GM18498 (cell line): ENCODE results near the gene BCAN.
A peak's percentile ranks its signal among the peaks of the same experiment; 100 is the strongest.

ENCODE experiments used
- ATAC-seq: cut with Tn5 transposase; IDR thresholded peaks from one replicate; pipeline ENCODE4 v1.9.1; 2021; ENCODE audit warnings: mild to moderate bottlenecking, moderate library complexity; ENCODE audit not compliant: unreplicated experiment

The BCAN gene

GRCh38 chr1:156676114-156676819 is 34.4 kb downstream of the BCAN start:
- ATAC-seq: no peak

- ATAC-seq: no peak
Measured at GRCh38 chr1:156676820-156677615, 35.1 kb downstream of the BCAN start, which contains the start of gene NES. NES (minus strand) TSS chr1:156677407; CDS start chr1:156677264, 143 bp downstream.

GRCh38 chr1:156677616-156678596 is 36.0 kb downstream of the BCAN start:
- ATAC-seq: no peak

GRCh38 chr1:156680056-156680455 is 38.1 kb downstream of the BCAN start:
- no peak for ATAC-seq

- ATAC-seq: no peak
Measured at GRCh38 chr1:156681196-156681960, 39.5 kb downstream of the BCAN start.

GRCh38 chr1:156682166-156682890 is 40.4 kb downstream of the BCAN start:
- ATAC-seq: no peak

GRCh38 chr1:156684227-156684782 is 42.4 kb downstream of the BCAN start:
- no peak for ATAC-seq

- peak; percentile 78 for ATAC-seq
Measured at GRCh38 chr1:156689035-156689952, 47.4 kb downstream of the BCAN start.

GRCh38 chr1:156689953-156690674 is 48.2 kb downstream of the BCAN start:
- no peak for ATAC-seq

- ATAC-seq: no peak
Measured at GRCh38 chr1:156690675-156691036, 48.7 kb downstream of the BCAN start.

GRCh38 chr1:156691191-156691590 is 49.3 kb downstream of the BCAN start:
- no peak for ATAC-seq

GRCh38 chr1:156691665-156692440 is 49.9 kb downstream of the BCAN start:
- ATAC-seq: no peak

GRCh38 chr1:156692441-156692924 is 50.6 kb downstream of the BCAN start:
- no peak for ATAC-seq

GRCh38 chr1:156692925-156693847 is 51.3 kb downstream of the BCAN start:
- ATAC-seq: no peak

GRCh38 chr1:156693848-156694689 is 52.2 kb downstream of the BCAN start:
- no peak for ATAC-seq
